Fibroblast of skin of left biceps (primary cell): ENCODE measurements around the gene PIGV.
"Not testable (repeated sequence)": the region's sequence is repeated elsewhere in the genome, so short reads cannot be mapped to it uniquely, and the experiment has no call there.

Experiments
- DNase-seq, 2 experiments: peaks; one replicate each; pipeline ENCODE4 v3.0.0-alpha.2; 2013; ENCODE audit warnings: low read depth in 2 of 2

The PIGV gene

DNA sequence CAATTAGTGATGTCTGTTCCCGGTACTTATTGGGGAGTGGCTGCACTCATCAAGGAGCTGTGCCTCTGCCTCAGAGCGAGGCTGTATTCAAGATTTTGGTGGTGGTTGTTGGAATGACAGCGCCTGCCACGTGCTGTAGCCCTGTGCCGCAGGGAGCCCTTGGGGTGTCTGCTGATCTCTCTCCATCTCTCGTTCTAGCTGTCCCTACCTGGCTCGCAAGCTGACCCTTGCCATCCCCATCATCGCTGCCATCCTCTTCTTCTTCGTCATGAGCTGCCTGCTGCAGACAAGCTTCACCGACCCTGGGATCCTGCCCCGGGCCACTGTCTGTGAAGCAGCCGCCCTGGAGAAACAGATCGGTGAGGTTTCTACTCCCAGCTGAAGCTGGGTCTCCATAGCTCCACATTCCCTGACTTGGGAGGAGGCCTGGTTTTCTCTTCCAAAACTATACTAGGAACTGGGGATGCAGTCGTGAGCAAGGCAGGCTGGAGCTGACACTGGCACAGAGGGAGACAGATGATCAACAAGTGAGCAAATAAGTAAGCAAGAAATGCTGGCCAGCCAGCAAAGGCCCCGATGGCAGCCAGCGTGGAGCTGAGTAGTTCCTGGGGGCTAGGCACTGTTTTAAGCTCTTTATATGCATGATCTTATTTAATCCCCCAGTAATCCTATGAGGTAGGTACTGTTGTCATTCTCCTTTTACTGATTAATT, 44.7 kb downstream of the PIGV start:
- no peak for DNase-seq

DNA sequence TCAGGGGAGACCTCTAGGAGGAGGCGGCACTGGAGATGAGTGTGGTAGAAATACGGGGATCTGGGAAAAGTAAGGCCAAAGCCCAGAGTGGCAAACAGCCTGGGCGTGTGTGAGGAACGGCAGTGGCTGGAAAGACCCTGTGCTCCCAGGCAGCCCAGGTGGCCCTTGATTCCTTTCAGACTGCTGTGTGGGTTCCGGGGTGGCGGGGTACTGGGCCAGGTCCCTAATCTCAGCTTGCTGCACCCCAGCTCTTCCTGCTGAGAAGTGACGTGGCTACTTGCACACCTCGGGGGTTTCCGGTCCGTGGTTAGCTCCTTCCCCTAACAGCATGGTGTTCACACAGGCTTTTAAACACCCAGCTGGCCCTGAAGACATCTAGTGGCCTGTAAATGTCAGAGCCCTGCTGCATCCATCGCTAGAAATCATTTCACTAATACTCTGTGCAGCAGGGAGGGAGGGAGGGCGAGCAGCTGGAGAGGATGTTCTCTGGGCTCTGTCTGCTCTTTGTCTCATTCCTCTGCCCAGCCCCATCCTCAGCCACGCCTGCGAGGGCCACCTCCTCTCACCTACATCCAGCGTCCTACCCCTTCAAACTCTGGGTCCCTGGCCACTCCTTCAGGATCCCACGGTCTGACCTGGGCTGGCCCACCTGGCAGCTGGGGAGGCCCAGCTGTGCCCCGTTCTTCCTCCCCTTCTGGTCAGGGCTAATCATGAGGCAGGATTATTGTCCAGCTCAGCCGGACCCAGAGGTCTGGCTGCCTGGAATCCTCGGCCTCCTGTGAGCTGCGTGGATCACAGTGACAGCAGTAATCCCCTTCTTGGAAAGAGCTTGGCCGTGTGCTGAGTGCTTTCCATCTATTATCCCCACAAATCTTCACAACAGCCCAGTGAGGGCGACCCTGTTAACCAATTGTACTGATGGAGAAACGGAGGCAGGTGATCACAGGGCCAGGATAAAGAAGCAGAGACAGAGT, 46.0 kb downstream of the PIGV start:
- DNase-seq = no peak

DNA sequence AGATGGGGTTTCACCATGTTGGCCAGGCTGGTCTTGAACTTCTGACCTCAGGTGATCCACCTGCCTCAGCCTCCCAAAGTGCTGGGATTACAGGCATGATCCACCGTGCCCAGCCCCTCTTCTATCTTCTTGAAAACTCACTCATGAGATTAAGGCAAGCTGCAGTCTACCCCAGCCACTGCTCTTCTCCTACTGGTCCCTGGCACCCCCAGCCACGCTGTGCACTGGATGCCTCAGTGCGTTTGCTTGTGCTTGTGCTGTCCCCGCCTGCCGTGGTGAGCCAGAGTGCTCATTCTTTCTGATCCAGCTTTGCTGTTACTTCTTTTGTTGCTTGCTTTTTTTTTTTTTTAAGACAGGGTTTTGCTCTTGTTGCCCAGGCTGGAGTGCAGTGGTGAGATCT, 49.9 kb downstream of the PIGV start:
- not testable (repeated sequence) for DNase-seq

DNA sequence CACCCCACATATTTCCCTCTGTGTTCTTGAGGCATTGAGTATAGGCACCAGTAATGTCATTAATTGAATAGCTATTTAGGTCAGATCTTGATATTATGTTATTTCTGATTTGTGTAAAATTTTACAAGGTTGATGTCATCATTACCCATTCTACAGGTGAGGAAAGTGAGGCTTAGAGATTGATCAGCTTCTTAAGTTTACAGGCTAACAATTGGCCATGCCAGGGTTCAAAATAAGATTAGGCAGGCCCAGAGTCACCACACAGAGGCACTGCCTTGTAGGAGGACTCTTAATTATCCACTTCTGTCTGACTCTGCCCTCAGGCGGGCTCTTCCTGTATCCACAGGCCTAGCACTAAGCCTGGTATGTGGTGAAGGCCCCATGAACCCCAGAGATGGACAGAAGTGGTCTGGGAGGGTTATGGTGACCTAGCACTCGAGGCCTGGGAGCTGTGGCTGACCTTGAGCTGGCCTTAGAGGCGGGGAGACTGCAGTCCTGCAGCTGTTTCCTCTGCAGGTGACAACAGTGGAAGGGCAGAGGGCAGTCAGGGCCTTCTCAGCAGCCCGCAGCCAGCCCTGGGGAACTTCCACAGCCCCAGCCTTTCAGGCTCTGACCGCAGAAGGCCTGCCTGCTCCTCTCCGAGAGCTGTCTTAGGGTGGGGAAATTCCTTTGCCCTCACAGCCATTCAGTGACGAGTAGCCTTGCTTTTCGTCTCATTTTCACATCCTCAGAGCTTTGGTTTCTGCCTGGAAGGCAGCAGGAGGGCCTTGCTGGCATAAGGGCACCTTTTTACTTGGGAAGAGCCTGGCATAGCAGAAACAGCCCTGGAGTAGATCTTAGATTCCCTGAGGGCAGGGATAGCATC, 51.0 kb downstream of the PIGV start:
- DNase-seq = no peak

DNA sequence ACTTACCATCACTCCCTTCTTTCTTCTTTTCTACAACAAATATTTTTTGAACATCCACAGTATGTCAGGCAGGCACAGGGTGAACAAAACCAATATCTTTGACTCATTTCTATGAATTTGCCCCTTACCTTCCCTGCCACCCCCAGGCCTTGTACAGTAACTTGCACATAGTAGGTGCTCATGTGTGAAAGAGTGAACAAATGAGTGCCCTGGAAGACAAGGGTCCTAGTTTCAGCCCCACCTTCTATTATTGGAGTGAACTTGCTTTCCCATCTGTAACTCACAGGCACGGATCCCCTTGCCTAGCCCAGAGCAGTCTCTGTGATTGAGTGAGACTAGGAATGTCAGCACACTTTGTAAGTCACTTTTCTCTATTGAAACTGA, 51.6 kb downstream of the PIGV start:
- no peak for DNase-seq

DNA sequence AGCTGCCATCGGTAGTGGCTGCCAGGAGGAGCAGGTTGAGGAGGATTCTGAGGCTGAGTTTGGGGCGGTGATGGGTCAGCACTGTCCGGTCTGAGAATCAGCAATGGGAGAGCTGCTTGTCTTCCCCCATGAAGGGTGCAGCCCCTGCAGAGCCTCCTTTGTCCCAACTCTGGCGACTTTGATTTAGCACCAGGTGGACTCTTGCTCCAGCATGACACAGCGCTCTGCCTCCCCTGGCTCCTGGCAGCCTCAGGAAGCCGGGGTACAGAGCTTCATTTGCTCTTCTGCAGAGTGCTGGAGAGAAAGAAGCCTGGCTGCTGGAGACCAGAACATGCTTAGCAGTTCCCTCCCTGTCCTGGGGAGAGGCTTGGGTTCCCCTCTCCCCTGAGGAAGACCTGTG, 52.0 kb downstream of the PIGV start:
- DNase-seq = no peak

DNA sequence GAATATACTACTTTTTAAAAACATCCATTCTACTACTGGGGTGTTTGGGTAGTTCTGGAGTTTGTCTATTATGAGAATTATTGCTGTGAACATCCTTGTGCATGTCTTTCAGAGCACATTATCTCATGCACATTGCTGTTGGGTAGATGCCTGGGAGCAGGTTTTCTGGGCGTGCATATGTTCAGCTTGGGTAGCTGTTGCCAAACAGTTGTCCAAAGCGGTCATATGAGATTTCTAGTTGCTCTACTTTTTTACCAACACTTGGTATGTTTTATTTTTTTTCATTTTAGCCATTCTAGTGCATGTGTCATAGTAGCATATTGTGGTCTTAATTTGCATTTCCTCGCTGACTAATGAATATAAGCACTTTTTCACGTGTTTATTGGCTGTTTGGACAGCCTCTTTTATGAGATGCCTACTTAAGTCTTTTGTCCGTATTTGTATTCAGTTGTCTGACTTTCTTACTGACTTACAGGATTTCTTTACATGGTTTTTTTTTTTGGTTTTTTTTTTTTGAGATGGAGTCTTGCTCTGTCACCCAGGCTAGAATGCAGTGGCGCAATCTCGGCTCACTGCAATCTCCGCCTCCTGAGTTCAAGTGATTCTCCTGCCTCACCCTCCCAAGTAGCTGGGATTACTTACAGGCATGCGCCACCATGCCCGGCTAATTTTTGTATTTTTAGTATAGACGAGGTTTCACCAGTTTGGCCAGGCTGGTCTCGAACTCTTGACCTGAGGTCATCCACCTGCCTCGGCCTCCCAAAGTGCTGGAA, 56.9 kb downstream of the PIGV start:
- no peak for DNase-seq

DNA sequence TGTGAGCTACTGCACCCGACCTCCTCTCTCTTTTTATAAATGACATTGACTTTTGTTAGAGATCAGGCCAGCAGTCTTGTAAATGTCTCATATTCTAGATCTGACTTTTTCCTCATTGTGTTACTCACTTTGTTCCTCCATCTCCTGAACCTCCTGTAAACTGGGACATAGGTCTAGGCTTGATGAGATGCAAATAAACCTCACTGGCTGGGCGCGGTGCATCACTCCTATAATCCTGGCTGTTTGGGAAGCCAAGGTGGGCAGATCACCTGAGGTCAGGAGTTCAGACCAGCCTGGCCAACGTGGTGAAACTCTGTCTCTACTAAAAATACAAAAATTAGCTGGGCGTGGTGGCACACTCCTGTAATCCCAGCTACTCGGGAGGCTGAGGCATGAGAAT, 60.1 kb downstream of the PIGV start:
- not testable (repeated sequence) for DNase-seq
